Neural cell (in vitro differentiated cells): Measurements from ENCODE around the gene IFT80. TPM values are rescaled to one million over a fixed set of nuclear protein-coding genes. Genes with fewer than 3 reads are reported as not detected.

Experiments used
- H2AFZ ChIP-seq: fragments of 200-600, 300-800 bp; sonication (generic), shearing (Covaris generic); 2 replicates; pipeline ENCODE4 v1.6.0; 2014; ENCODE audit warnings: low read depth, mild to moderate bottlenecking, antibody characterized with exemption, low read length, moderate library complexity
- H3F3A ChIP-seq: fragments of 200-600 bp; shearing (Covaris generic); 2 replicates; pipeline ENCODE4 v1.6.1; 2016; ENCODE audit warnings: mild to moderate bottlenecking, moderate library complexity, mixed read lengths, antibody characterized with exemption, low read length; ENCODE audit not compliant: insufficient read depth, poor library complexity, severe bottlenecking
- H3K27ac ChIP-seq: fragments of 200-600, 300-800 bp; sonication (generic), shearing (Covaris generic); 2 replicates; pipeline ENCODE4 v1.5.1; 2014; ENCODE audit warnings: mild to moderate bottlenecking, low read length, moderate library complexity
- H3K27me3 ChIP-seq: fragments of 300-800, 200-600 bp; sonication (generic), shearing (Covaris generic); 2 replicates; pipeline ENCODE4 v1.6.0; 2014; ENCODE audit warnings: mild to moderate bottlenecking, low read depth, low read length, moderate library complexity; ENCODE audit not compliant: insufficient read depth
- H3K36me3 ChIP-seq: fragments of 300-800, 200-600 bp; sonication (generic), shearing (Covaris generic); 2 replicates; pipeline ENCODE4 v1.5.1; 2014; ENCODE audit warnings: mild to moderate bottlenecking, antibody characterized with exemption, low read length, moderate library complexity; ENCODE audit not compliant: insufficient read depth
- H3K4me2 ChIP-seq: fragments of 300-800, 200-600 bp; sonication (generic), shearing (Covaris generic); 2 replicates; pipeline ENCODE4 v1.6.0; 2014; ENCODE audit warnings: mild to moderate bottlenecking, low read length
- H3K4me3 ChIP-seq: fragments of 300-800, 200-600 bp; sonication (generic), shearing (Covaris generic); 2 replicates; pipeline ENCODE4 v1.5.1; 2014; ENCODE audit warnings: mild to moderate bottlenecking, low read length, moderate library complexity
- H3K79me2 ChIP-seq: fragments of 200-600 bp; shearing (Covaris generic); replicated peaks from 2 replicates; pipeline ENCODE4 v1.6.0; 2014; ENCODE audit warnings: mild to moderate bottlenecking, low read length, moderate library complexity; ENCODE audit not compliant: insufficient read depth
- H3K9ac ChIP-seq: fragments of 300-800, 200-600 bp; sonication (generic), shearing (Covaris generic); 2 replicates; pipeline ENCODE4 v1.6.1; 2016; ENCODE audit warnings: mild to moderate bottlenecking, low read length, mixed read lengths
- H3K9me2 ChIP-seq: fragments of 200-600 bp; shearing (Covaris generic); 2 replicates; pipeline ENCODE4 v1.6.1; 2016; ENCODE audit warnings: mild to moderate bottlenecking, low read length, mixed read lengths; ENCODE audit not compliant: insufficient read depth
- H3K9me3 ChIP-seq: fragments of 200-600, 300-800 bp; sonication (generic), shearing (Covaris generic); 2 replicates; pipeline ENCODE4 v1.6.1; 2016; ENCODE audit warnings: mild to moderate bottlenecking, mixed run types, low read length, moderate library complexity, mixed read lengths
- H4K20me1 ChIP-seq: fragments of 200-600 bp; shearing (Covaris generic); 2 replicates; pipeline ENCODE4 v1.6.1; 2016; ENCODE audit warnings: mild to moderate bottlenecking, mixed run types; ENCODE audit not compliant: insufficient read depth
- MXI1 ChIP-seq: fragments of 450-650 bp; conservative IDR thresholded peaks from 2 replicates; pipeline ENCODE4 v1.6.1; 2014; ENCODE audit warnings: antibody characterized with exemption, mild to moderate bottlenecking; ENCODE audit not compliant: poor library complexity, severe bottlenecking
- POLR2AphosphoS5 ChIP-seq: IDR thresholded peaks from 2 replicates; pipeline ENCODE4 v1.6.1; 2012
- RAD21 ChIP-seq: fragments of 450-650 bp; conservative IDR thresholded peaks from 2 replicates; pipeline ENCODE4 v1.6.1; 2014; ENCODE audit warnings: antibody characterized with exemption, mild to moderate bottlenecking, moderate library complexity
- REST ChIP-seq: IDR thresholded peaks from 2 replicates; pipeline ENCODE4 v1.6.1; 2012; ENCODE audit warnings: borderline replicate concordance
- SMC3 ChIP-seq: fragments of 450-650 bp; conservative IDR thresholded peaks from 2 replicates; pipeline ENCODE4 v1.6.1; 2014; ENCODE audit warnings: antibody characterized with exemption, mild to moderate bottlenecking, moderate library complexity; ENCODE audit not compliant: poor library complexity
- TAF1 ChIP-seq: IDR thresholded peaks from 2 replicates; pipeline ENCODE4 v1.6.1; 2012; ENCODE audit warnings: low read depth
- polyA plus RNA-seq: library from polyadenylated mRNA; depleted of rRNA; stranded (reverse); fragments of >200 nt; gene quantifications from 2 replicates; pipeline ENCODE4 v1.2.3, GENCODE V29; 2014

IFT80 gene
- polyA plus RNA-seq, 1 donor from 2014 or later, result 59.9 TPM

GRCh38 chr3:160444411-160444810 is 45.4 kb upstream of the IFT80 start:
- TF ChIP-seq SMC3 (no peak), REST (no peak), RAD21 (no peak), TAF1 (no peak), POLR2AphosphoS5 (no peak), MXI1 (no peak)
- H4K20me1 ChIP-seq, result no peaks in the 10 kb centered on the region
- no peak overlapping the region for H3K27ac ChIP-seq
- peaks cover 43% of the 10 kb centered on the region for H3K79me2 ChIP-seq
- H3K9ac ChIP-seq, result no peak overlapping the region
- no peaks in the 10 kb centered on the region for H3K27me3 ChIP-seq
- H3K9me2 ChIP-seq, result no peaks in the 10 kb centered on the region
- H2AFZ ChIP-seq, result no peak overlapping the region
- no peak overlapping the region for H3K4me2 ChIP-seq
- H3K9me3 ChIP-seq, result no peaks in the 10 kb centered on the region
- H3F3A ChIP-seq, result no peaks in the 10 kb centered on the region
- no peaks in the 10 kb centered on the region for H3K36me3 ChIP-seq
- no peak overlapping the region for H3K4me3 ChIP-seq

GRCh38 chr3:160440687-160441086 is 41.7 kb upstream of the IFT80 start:
- Histone ChIP-seq H3K27ac (no peak overlapping the region), H3K9ac (no peak overlapping the region), H3K79me2 (peaks cover 22% of the 10 kb centered on the region)

More at GRCh38 chr3:160440687-160441086, 41.7 kb upstream of the IFT80 start:
- H2AFZ ChIP-seq, result no peak overlapping the region
- no peaks in the 10 kb centered on the region for H3K9me3 ChIP-seq
- no peaks in the 10 kb centered on the region for H3K9me2 ChIP-seq
- H3K4me3 ChIP-seq, result no peak overlapping the region
- H3K4me2 ChIP-seq, result no peak overlapping the region
- H4K20me1 ChIP-seq, result no peaks in the 10 kb centered on the region
- no peaks in the 10 kb centered on the region for H3K27me3 ChIP-seq
- no peak for TF ChIP-seq REST
- H3F3A ChIP-seq, result no peaks in the 10 kb centered on the region
- H3K36me3 ChIP-seq, result no peaks in the 10 kb centered on the region
